Measurements from ENCODE around the gene ETFBKMT. TPM values are rescaled to one million over a fixed set of nuclear protein-coding genes. Genes with fewer than 3 reads are reported as not detected.

The ETFBKMT gene
- total RNA-seq, 1 experiment from 2014 or later = 1.7 TPM

- TF ChIP-seq ZBTB33 (IDR thresholded peaks at IDR 0.05; ENCODE audit: extremely low read depth, insufficient replicate concordance, low read length) = no peak
Measured at GRCh38 chr12:31658471-31659086, 909 bp upstream of the ETFBKMT start (continued).

GRCh38 chr12:31662176-31662849 is 2.8 kb downstream of the ETFBKMT start:
- no peaks in the 10 kb centered on the region for H3K36me3 ChIP-seq (ENCODE audit: control insufficient read depth in 1 of 2, insufficient read depth in 2 of 2, low read length in 2 of 2)
- DNase-seq (ENCODE audit: low read depth, low spot score) (no peak), ATAC-seq (no peak)
- no peak overlapping the region for H3K4me3 ChIP-seq (replicated peaks in 1 of 2; ENCODE audit: low read depth in 1 of 2, low read length in 2 of 2)
- no peaks in the 10 kb centered on the region for H3K79me2 ChIP-seq (ENCODE audit: insufficient read depth, low read length)
- ChIA-PET POLR2A (no interaction called here), RAD21 (ENCODE audit: low non-redundant PET in 1 of 2, low total read pairs in 2 of 2, uncharacterized antibody in 2 of 2, unreplicated experiment in 2 of 2) (no interaction called here), CTCF (no interaction called here)
- H3K27ac ChIP-seq (ENCODE audit: low read depth, low read length) = no peak overlapping the region
- no peak overlapping the region for H3K4me2 ChIP-seq (ENCODE audit: low read length)
- TF ChIP-seq MAX (IDR thresholded peaks at IDR 0.05) (no peak), CBX3 (IDR thresholded peaks at IDR 0.05; ENCODE audit: low read depth) (no peak), JUND (IDR thresholded peaks at IDR 0.05) (no peak), SIN3A (IDR thresholded peaks at IDR 0.05; ENCODE audit: low read depth) (no peak), POLR2AphosphoS5 (IDR thresholded peaks at IDR 0.05; ENCODE audit: low read depth, low read length) (no peak), SRF (IDR thresholded peaks at IDR 0.05; ENCODE audit: low read depth) (no peak), ZBTB33 (IDR thresholded peaks at IDR 0.05; ENCODE audit: extremely low read depth, insufficient replicate concordance, low read length) (no peak), EZH2phosphoT487 (IDR thresholded peaks at IDR 0.05; ENCODE audit: borderline replicate concordance) (no peak), RAD21 (IDR thresholded peaks at IDR 0.05; ENCODE audit: low read depth) (no peak), ATF3 (IDR thresholded peaks at IDR 0.05) (no peak), POLR2A (IDR thresholded peaks at IDR 0.05; ENCODE audit: borderline replicate concordance, extremely low read depth, insufficient read depth, insufficient read length) (no peak), EGR1 (IDR thresholded peaks at IDR 0.05; ENCODE audit: low read depth) (no peak), YY1 (IDR thresholded peaks at IDR 0.05; ENCODE audit: extremely low read depth, insufficient replicate concordance, low read depth, low read length) (no peak), EZH2 (IDR thresholded peaks at IDR 0.05) (no peak), REST (IDR thresholded peaks at IDR 0.05; ENCODE audit: low read depth) (no peak), ZFX (IDR thresholded peaks at IDR 0.05) (no peak), SP1 (IDR thresholded peaks at IDR 0.05; ENCODE audit: low read depth) (no peak)
- intact Hi-C loops (cut with micrococcal nuclease) = no loop called here
- no TSS peak for BruUV-seq (replicated peaks)
- 0 out of 4 replicates have a peak, but pooled peaks cover 0 to 3% of the 10 kb centered on the region in 2 experiments for H3K9me3 ChIP-seq (ENCODE audit: control insufficient read depth in 1 of 2, insufficient read depth in 1 of 2, low read depth in 1 of 2, low read length in 2 of 2)
- no peaks in the 10 kb centered on the region for H4K20me1 ChIP-seq (ENCODE audit: insufficient read depth)
- H2AFZ ChIP-seq (ENCODE audit: low read depth, low read length, poor library complexity, severe bottlenecking) = no peak overlapping the region
- no peaks in the 10 kb centered on the region for H3K27me3 ChIP-seq (ENCODE audit: insufficient read depth, low read length)
- no peak overlapping the region for H3K9ac ChIP-seq (ENCODE audit: low read length)
- no peaks in the 10 kb centered on the region for H3K9me2 ChIP-seq (ENCODE audit: insufficient read depth)
- peaks cover 10 to 15% of the 10 kb centered on the region in 2 experiments; a peak in 3 of 4 replicates for H3K4me1 ChIP-seq (ENCODE audit: control insufficient read depth in 1 of 2, insufficient read depth in 2 of 2, low read length in 2 of 2)

Data from HCT116 (cell line).